ENCODE data around the gene C1orf50.
"Not testable (repeated sequence)": the region's sequence is repeated elsewhere in the genome, so short reads cannot be mapped to it uniquely, and the experiment has no call there.

Gene C1orf50

DNA sequence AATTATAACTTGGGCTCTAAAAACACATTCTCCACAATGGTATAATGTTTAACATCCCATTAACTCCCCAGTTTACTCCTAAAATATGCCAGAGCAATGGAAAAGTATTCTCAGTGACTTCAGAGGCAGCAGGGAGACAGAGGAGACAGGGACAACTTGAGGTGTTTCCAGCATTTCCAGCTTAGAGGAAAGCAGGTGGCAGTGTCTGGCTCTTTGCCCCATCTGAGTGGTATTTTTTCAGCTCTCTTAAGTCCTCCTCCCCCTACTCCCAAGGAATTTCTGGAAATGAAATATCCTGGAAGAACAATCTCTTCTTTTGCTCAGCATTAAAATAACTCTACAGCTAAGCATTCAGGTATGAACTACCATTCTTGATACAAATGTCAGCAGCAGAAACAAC is 39.1 kb downstream of the C1orf50 start:
- no peak for DNase-seq

DNA sequence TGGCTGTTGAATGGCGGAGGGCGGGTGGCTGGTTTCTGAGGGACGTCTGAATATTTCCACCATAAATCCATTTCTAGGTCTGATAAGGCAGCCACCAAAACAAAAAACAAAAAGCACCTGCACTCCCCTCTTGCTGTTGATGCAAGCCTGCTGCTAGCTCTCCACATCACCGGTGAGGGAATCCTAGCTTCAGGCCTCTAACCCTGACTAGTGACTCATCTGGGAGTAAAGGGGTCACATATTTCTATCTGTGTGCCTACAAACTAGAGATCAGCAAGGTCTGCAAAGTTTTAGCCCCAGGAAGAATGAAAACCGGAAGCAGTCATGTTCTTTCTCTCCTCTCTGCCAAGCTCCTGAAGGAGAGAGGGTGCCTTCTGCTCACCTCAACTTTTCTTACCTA is 39.5 kb downstream of the C1orf50 start:
- no peak for DNase-seq

DNA sequence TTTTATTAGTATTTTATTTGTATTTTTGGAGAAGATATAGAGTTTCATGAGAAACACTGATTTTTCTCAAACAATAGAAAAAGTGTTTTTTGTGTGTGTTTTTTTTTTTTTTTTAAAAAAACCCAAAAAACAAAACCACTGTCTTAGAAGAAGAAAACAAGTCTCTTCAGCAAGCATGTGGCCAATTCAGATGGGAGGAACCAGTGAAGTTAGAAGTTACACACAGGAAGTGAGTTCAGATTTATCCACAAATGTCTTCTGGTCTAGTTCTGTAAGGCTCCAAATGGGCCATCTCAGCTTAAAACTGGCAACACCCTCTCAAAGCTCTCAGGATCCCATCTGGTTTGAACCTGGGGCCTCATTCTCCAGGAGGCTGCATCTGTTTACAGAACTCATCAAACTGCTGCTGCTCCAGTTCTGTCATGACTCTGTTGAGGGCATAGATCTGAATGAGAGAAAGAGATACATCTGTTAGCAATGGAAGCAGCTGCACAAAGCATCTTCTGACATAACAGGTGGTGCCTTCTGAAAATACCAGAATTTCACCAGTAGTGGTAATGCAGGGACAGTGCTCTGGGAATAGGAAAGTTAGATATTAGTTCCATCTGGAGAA is 40.1 kb downstream of the C1orf50 start:
- DNase-seq: no peak

DNA sequence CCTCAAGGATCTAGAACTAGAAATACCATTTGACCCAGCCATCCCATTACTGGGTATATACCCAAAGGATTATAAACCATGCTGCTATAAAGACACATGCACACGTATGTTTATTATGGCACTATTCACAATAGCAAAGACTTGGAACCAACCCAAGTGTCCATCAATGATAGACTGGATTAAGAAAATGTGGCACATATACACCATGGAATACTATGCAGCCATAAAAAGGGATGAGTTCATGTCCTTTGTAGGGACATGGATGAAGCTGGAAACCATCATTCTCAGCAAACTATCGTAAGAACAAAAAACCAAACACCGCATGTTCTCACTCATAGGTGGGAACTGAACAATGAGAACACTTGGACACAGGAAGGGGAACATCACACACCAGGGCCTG is 47.8 kb downstream of the C1orf50 start:
- not testable (repeated sequence) for DNase-seq

DNA sequence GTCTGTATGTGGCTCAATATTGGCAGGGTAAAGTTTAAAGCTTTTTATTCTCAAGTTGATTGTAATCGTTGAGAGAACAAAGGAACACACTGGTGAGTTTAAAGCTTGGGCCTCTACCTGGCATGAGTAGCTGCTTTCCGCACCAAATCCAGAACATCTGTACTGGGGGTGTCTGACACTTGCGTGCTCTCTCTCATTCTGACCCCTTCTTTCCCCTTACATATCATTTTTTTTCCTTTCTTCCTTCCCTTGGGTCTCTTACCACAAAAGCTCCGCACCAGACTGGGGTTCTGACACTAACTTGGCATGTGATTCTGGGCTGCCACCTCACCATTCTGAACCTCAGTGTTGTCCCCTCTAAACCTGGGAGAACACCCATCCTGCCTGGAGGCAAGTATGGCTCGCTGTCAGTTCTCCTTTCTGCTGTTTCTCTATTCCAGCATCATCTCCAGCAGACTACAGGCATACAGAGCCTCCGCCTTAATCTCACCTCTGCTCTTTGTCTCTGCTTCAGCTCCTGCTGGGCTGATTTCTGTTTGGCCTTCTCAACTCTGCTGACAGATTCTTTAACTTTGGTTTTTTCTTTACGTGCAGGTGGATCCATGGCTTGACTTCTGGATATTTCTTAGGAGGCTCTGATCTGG is 49.0 kb downstream of the C1orf50 start:
- DNase-seq: peak in 1 of 2 experiments; percentile 16

DNA sequence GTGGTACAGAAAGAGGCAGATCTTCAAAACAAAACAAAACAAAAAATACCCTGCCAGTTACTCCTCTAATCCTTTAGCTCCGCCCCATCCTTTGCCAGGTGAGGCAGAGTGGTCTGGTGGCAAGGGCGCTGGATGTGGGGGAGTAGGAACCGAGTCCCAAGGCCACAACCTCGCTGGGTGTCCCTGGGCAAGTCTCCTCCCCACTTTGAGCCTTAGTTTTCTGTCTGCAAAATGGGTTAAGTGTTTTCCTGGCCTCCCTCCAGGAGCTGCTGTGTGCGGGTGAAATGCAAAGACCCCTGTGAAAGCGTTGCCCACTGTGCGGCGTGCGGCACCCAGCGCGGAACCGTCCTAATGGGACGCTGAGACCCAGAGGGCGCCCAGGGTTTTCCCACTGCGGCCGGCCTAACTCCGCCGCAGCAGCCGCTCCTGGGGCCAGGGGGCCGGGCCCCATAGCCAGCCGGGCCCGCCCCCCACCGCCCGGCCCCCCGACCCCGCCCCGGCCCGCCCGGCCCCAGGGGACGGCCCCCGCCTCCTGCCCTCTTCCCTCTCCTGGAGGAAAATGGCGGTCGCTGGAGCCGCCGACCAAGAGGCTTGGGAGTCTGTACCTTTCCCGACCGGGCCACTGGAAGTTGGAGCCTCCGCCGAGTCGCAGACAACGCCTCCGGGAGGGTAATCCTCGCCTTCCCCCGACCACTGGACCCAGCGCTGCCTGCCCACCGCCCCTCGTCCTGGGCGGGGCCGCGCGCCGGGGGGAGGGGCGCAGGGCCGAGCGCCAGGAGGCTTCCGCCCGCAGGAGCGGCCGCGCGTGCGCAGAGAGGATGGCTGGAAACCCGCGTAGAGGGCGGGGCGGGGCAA is 49.8 kb downstream of the C1orf50 start, which contains the start of the genes ERMAP and SVBP:
Gene ERMAP, plus strand, starts transcription at position 538 of the 855 bp plus-strand sequence. CDS start 13,327 bp downstream, outside the sequence.
Gene SVBP, minus strand, starts transcription at position 813 of the 855 bp plus-strand sequence. CDS start 853 bp downstream, outside the sequence.
- DNase-seq: peak; percentile 62 to 78

DNA sequence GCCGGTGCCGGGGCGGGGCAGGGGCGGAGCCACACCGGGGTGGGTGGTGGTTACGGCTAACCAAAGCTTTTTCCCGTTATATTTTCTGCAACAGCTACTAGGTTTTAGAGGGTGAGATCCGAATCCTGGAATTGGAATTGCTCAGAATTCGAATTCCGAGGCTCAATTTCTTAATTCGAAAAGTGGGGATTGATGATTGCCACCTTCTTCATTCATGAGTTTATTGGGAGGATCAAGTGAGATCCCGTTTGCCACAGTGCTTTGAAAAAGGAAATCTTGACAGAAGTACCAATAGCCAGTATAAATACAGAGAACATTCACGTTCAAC is 50.4 kb downstream of the C1orf50 start:
- no peak for DNase-seq

DNA sequence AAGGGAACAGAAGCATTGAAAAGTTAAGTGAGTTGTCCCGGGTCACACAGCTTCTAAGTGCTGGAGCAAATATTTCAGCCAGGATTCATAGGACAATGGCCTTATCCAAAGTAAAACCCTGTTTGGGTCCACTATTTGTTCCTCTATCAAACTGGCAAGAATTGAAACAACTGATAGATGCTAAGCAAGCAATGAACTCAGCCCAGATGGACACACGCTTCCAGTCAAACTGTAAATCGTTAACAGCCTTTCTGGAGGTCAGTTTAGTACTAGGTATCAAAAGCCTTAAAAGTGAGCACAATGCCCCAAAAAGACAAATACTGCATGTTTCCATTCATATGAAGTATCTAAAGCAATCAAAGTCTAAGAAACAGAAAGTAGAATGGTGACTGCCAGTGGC is 50.9 kb downstream of the C1orf50 start:
- DNase-seq: no peak

DNA sequence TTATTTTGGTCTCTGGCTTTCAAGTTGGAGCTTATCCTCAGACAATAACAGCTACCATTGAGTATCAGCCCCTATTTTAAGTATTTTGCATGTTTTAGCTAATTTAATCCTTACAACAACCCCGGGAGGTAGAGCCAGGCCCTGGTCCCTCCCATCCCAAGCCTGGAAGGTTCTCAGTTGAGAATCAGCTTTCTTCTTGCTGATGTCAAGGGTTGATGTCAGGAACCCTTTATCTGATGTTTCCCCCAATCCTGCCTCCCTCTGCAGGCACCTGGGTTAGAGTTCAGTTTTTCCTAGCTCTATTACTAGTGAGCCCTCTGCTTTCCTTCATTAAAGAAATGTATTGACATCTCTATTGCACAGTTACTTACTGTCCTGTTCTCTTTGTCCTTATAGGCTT is 53.8 kb downstream of the C1orf50 start:
- DNase-seq: no peak

DNA sequence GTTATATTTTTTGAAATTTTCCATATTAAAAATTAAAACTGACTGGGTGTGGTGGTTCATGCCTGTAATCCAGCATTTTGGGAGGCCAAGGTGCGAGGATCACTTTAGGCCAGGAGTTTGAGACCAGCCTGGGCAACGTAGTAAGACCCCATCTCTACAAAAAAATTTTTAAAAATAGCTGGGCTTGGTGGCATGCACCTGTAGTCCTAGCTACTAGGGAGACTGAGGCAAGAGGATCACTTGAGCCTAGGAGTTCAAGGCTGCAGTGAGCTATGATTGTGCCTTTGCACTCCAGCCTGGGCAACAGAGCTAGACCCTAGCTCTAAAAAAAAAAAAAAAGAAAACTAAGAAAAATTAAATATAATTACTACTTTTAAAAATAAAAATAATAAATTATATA is 54.6 kb downstream of the C1orf50 start:
- DNase-seq: no peak

DNA sequence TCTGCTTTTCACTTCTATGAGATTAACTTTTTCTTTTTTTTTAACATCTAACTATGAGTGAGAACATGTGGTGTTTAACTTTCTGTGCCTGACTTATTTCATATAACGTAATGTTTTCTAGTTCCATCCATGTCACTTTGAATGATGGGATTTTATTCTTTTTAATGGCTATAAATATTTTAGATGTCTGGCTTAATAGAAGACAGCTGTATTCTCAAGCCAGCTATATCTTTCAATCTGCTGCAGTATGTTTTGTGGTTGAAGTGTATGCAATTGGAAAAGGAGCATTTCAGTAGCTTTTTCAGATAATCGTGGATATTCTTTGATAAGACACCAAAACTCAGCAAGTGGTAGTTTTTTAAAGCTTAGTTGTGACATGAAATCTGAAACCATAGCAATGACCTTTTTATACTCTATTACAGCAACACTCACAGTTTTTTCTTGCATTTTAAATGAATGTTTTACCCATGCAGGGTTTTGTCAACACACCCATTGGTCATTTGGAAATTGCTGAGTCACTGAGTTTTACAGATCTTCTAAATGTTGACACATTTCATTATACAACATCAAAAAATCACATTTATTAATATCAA is 55.8 kb downstream of the C1orf50 start:
- DNase-seq: no peak

DNA sequence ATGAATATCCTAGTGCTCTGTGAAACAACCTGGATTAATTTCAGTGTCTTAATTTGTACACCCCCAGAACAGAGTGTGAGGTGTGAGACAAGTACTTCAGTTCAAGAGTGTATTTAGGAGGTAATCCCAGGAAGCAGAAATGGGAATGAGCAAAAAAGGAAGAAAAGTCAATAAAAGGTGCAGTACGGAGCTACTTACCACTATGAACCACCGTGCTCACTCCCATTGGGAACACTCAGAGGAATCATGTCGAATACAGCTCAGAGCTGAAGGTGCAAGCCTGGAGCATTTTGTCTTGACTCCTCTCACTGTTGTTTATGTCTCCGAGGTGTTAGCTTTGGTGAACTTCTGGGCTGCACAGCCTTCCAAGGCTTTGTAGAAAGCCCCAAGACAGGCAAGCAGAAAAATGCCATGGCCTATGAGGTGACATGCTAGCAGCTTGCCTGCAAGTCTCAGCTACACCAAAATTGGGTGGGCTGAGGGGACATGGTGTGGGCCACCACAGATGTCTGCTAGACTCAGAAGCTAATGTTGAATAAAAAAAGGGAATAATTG is 57.5 kb downstream of the C1orf50 start:
- no peak for DNase-seq

DNA sequence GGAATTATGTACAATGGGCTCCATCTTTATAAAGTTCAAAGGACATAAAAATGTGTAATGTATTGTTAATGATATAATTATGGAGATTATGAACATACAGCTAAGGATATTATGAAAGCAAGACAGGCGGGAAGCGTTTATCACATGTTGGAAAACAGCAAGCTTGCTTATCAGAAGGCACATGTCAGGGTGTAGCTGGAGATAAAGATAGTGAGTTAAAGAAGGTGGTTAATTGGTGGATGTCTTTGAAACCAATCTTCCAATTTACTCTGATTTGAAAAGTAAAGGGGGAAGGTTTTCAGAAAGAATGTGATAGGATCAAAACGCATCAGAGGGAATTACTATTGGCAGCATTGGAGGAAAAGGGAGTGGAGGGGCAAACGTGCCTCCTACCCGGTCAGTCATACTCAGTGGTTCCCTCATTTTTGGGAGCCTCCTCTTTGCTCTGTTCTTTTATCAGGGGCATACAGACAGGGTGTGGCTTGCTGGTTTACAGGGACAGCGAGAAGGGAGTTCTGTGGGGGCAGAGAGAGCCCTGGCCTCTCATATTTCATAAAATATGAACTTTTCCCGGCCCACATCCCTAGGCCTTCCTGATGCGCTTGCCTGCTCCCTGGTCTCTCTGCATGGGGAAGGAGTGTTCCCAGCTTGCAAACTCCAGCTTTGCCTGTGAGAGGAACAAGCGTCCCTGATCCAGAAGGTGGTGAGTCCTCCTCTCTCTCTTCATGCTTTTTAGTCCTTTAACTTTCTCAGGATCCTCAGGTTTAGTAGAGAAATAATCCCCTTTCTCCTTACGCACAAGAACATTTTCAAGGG is 58.2 kb downstream of the C1orf50 start:
- DNase-seq: no peak
